Bronchial epithelial cell (primary cell): ENCODE measurements around the gene KRTAP5-1. TPM values are rescaled to one million over a fixed set of nuclear protein-coding genes. Genes with fewer than 3 reads are reported as not detected.
A peak's percentile ranks its signal among the peaks of the same experiment; 100 is the strongest.

Experiments
- DNase-seq: peaks from one replicate; pipeline ENCODE4 v3.0.0-alpha.2; 2010; ENCODE audit warnings: low read depth
- FAIRE-seq: peaks from 2 replicates; lab custom pipeline; 2011; peaks lifted over from hg19 to GRCh38; lab: Jason Lieb, UNC
- H3K27me3 ChIP-seq: 2 replicates; pipeline ENCODE4 v1.5.1; 2011; ENCODE audit warnings: low read length; ENCODE audit not compliant: control insufficient read depth, insufficient read depth
- H3K36me3 ChIP-seq: 2 replicates; pipeline ENCODE4 v1.5.1; 2011; ENCODE audit warnings: low read length; ENCODE audit not compliant: control insufficient read depth, insufficient read depth
- H3K4me3 ChIP-seq: 2 replicates; pipeline ENCODE4 v1.5.1; 2011; ENCODE audit warnings: mild to moderate bottlenecking, low read depth, low read length, control low read depth
- total RNA-seq: library from RNA; depleted of rRNA; stranded (reverse); fragments of >200 nt; gene quantifications from 2 replicates; pipeline ENCODE4 v1.2.1, GENCODE V29; 2014
- TF ChIP-seq, protein P1 (sequence below): IDR thresholded peaks from 2 replicates; pipeline ENCODE4 v1.5.1; 2011; ENCODE audit warnings: mild to moderate bottlenecking, moderate library complexity, low read length, control low read depth, inconsistent platforms; ENCODE audit not compliant: insufficient read depth, severe bottlenecking

Gene KRTAP5-1
- total RNA-seq, 1 donor from 2014 or later = not detected

DNA sequence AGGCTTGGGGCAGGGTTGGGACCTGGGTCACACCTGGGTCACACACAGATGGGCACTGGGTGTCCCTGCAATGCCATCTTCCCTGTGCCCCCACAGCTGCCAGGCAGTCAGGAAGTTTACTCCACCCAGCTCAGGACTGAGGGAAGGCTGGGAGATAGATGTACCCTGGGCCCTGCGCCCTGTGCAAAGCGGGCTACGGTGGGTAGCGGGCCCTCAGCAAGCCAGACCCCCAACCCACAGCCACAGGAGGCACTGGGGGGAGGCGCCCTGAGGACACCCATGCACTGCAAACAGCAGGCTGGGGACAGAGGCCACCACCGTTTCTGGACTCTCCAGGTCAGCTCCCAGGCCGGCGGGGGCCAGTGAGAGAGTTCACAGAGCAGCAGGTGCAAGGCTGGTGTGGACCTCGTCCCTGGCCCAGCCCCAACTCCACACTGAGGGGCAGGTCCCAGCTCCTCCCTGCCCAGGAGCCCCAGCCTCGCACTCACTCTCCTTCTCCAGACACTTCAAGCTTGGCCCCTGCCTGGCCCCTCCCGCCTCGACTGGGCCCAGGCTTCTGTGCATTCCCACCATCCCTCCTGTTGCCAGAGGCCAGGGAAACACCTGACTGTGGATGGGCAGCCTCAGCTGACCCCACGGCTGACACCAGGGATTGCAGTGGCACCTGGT is 17.9 kb downstream of the KRTAP5-1 start:
- no peak for DNase-seq
- FAIRE-seq = no peak
- Histone ChIP-seq H3K27me3 (peaks cover 4% of the 10 kb centered on the region), H3K36me3 (no peaks in the 10 kb centered on the region), H3K4me3 (no peak overlapping the region)
- TF ChIP-seq, protein P1, sequence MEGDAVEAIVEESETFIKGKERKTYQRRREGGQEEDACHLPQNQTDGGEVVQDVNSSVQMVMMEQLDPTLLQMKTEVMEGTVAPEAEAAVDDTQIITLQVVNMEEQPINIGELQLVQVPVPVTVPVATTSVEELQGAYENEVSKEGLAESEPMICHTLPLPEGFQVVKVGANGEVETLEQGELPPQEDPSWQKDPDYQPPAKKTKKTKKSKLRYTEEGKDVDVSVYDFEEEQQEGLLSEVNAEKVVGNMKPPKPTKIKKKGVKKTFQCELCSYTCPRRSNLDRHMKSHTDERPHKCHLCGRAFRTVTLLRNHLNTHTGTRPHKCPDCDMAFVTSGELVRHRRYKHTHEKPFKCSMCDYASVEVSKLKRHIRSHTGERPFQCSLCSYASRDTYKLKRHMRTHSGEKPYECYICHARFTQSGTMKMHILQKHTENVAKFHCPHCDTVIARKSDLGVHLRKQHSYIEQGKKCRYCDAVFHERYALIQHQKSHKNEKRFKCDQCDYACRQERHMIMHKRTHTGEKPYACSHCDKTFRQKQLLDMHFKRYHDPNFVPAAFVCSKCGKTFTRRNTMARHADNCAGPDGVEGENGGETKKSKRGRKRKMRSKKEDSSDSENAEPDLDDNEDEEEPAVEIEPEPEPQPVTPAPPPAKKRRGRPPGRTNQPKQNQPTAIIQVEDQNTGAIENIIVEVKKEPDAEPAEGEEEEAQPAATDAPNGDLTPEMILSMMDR = no peak

DNA sequence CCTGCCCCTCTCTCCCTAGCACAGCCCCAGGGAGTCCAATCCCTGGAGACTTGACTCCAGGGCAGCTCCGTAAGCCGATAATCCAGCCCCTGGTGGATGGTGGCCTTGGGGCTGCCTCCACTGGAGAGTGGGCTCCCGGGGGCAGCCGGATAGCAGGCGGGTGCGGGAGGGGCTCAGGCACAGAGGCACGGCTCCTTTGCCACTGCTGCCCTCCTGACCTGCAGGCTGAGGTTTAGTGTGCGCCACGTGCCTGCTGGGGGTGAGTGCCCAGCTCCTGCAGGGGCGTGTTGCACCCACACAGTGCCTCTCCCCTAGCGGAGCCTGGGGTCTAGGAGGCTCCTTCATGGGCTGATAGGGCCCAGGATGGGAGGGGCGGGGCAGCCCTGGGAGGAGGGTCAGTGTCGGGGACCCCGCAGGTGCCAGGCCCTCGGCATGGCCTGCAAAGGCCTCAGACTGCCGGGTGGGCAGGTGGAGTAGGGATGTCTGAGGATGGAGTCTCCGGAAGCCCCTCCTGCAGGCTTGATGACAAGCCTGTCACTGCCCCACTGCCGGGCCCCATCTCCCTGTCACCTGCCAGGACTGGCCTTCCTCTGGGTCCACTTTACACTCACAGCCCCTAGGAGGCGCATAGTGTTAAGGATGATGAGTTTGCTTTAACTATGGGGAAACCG is 18.6 kb downstream of the KRTAP5-1 start:
- peaks cover 4% of the 10 kb centered on the region for H3K27me3 ChIP-seq
- DNase-seq (no peak), FAIRE-seq (no peak)
- H3K4me3 ChIP-seq = no peak overlapping the region
- TF ChIP-seq, protein P1 = no peak
- no peaks in the 10 kb centered on the region for H3K36me3 ChIP-seq

DNA sequence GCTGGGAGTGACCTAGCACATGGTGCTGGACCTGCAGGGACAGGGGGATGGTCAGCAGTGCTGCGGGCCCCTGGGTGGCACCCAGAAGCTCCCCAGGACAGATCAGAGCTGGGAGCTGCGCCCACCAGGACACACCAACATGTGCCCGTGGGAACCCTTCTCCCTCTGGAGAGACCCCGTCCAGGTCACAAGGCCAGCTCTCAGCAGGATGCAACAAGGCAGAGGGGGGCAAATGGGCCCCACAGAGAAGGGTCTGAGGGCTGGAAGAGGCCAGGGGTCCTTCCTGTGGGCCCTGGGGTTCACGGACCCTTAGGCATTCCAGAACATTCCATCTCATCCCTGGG is 19.2 kb downstream of the KRTAP5-1 start:
- TF ChIP-seq, protein P1 = no peak
- Histone ChIP-seq H3K27me3 (peaks cover 4% of the 10 kb centered on the region), H3K36me3 (no peaks in the 10 kb centered on the region), H3K4me3 (no peak overlapping the region)
- DNase-seq (no peak), FAIRE-seq (no peak)

GRCh38 chr11:1565173-1565903 is 19.7 kb downstream of the KRTAP5-1 start:
- no peak for FAIRE-seq
- TF ChIP-seq, protein P1 = no peak
- H3K4me3 ChIP-seq = no peak overlapping the region
- no peaks in the 10 kb centered on the region for H3K36me3 ChIP-seq
- no peak for DNase-seq
- peaks cover 2% of the 10 kb centered on the region for H3K27me3 ChIP-seq

GRCh38 chr11:1564535-1565172 is 20.4 kb downstream of the KRTAP5-1 start:
- no peaks in the 10 kb centered on the region for H3K36me3 ChIP-seq
- TF ChIP-seq, protein P1 = no peak
- DNase-seq = peak; percentile 20
- peaks cover 2% of the 10 kb centered on the region for H3K27me3 ChIP-seq
- no peak for FAIRE-seq
- no peak overlapping the region for H3K4me3 ChIP-seq
